GM23248 (cell line): Measurements from ENCODE around the gene C1orf116. TPM values are rescaled to one million over a fixed set of nuclear protein-coding genes. Genes with fewer than 3 reads are reported as not detected.

Experiments used
- DNase-seq: peaks from one replicate; pipeline ENCODE4 v3.0.0-alpha.2; 2015
- H2AFZ ChIP-seq: fragments of 200-600 bp; sonication (generic); 2 replicates; pipeline ENCODE4 v1.6.1; 2016; ENCODE audit warnings: antibody characterized with exemption
- H3F3A ChIP-seq: fragments of 200-600 bp; sonication (generic); 2 replicates; pipeline ENCODE4 v1.6.1; 2016; ENCODE audit warnings: mild to moderate bottlenecking, antibody characterized with exemption, mixed run types; ENCODE audit not compliant: insufficient read depth
- H3K27ac ChIP-seq: fragments of 200-600 bp; sonication (generic); 2 replicates; pipeline ENCODE4 v1.5.1; 2016; ENCODE audit warnings: mild to moderate bottlenecking
- H3K27me3 ChIP-seq: fragments of 200-600 bp; sonication (generic); replicated peaks from 2 replicates; pipeline ENCODE4 v1.6.1; 2016; ENCODE audit warnings: mild to moderate bottlenecking; ENCODE audit not compliant: insufficient read depth
- H3K36me3 ChIP-seq: fragments of 200-600 bp; sonication (generic); 2 replicates; pipeline ENCODE4 v1.6.1; 2016; ENCODE audit warnings: low read depth, mild to moderate bottlenecking
- H3K4me1 ChIP-seq: fragments of 200-600 bp; sonication (generic); 2 replicates; pipeline ENCODE4 v1.6.1; 2016; ENCODE audit warnings: mild to moderate bottlenecking; ENCODE audit not compliant: insufficient read depth
- H3K4me2 ChIP-seq: fragments of 200-600 bp; sonication (generic); one replicate; pipeline ENCODE4 v1.6.1; 2016; ENCODE audit warnings: mild to moderate bottlenecking; ENCODE audit not compliant: unreplicated experiment
- H3K4me3 ChIP-seq: fragments of 200-600 bp; sonication (generic); 2 replicates; pipeline ENCODE4 v1.5.1; 2016; ENCODE audit warnings: mild to moderate bottlenecking
- H3K79me2 ChIP-seq: fragments of 200-600 bp; sonication (generic); 2 replicates; pipeline ENCODE4 v1.6.1; 2016; ENCODE audit warnings: mild to moderate bottlenecking; ENCODE audit not compliant: insufficient read depth
- H3K9ac ChIP-seq: fragments of 200-600 bp; sonication (generic); 2 replicates; pipeline ENCODE4 v1.6.1; 2016; ENCODE audit warnings: mild to moderate bottlenecking
- H3K9me2 ChIP-seq: fragments of 200-600 bp; sonication (generic); 2 replicates; pipeline ENCODE4 v1.6.1; 2016; ENCODE audit warnings: mixed run types, mild to moderate bottlenecking, moderate library complexity; ENCODE audit not compliant: insufficient read depth
- H3K9me3 ChIP-seq: fragments of 200-600 bp; sonication (generic); one replicate; pipeline ENCODE4 v1.6.1; 2017; ENCODE audit warnings: low read depth
- H4K20me1 ChIP-seq: fragments of 200-600 bp; sonication (generic); 2 replicates; pipeline ENCODE4 v1.6.0; 2016; ENCODE audit not compliant: insufficient read depth
- EZH2 ChIP-seq: fragments of 200-600 bp; sonication (generic); IDR thresholded peaks from 2 replicates; pipeline ENCODE4 v1.6.1; 2018; ENCODE audit warnings: antibody characterized with exemption, mild to moderate bottlenecking; ENCODE audit not compliant: insufficient read depth, poor library complexity, severe bottlenecking
- EZH2phosphoT487 ChIP-seq: fragments of 200-600 bp; sonication (generic); IDR thresholded peaks from 2 replicates; pipeline ENCODE4 v1.6.1; 2018; ENCODE audit warnings: antibody characterized with exemption, moderate library complexity, mild to moderate bottlenecking, low read depth; ENCODE audit not compliant: insufficient read depth
- WGBS, 2 experiments: methylation state at CpG; one replicate each; pipeline ENCODE4 v1.1.6; 2015 to 2017; ENCODE audit warnings: low lambda C conversion rate in 2 of 2, low coverage in 1 of 2; ENCODE audit errors: missing lambda C conversion rate in 2 of 2; 5-methylcytosine and 5-hydroxymethylcytosine counted together
- in situ Hi-C: fragments of 300-500 bp; cut with MboI; formaldehyde crosslinking; loops from 2 replicates; pipeline ENCODE4 v1.15.0; 2020
- polyA plus RNA-seq: library from polyadenylated mRNA; unstranded; fragments of >200 nt; fragmentation: Nextera tagmentation; extraction: Ambion mirVana; gene quantifications from 2 replicates; pipeline ENCODE4 v1.2.1, GENCODE V29; 2016
- total RNA-seq: library from RNA; depleted of rRNA; stranded (reverse); fragments of >200 nt; shearing (Covaris generic); gene quantifications from 2 replicates; pipeline ENCODE4 v1.2.3, GENCODE V29; 2014

C1orf116 gene
- total and polyA plus RNA-seq, 2 experiments from 2014 or later, result not detected

GRCh38 chr1:207034208-207034607 is 1.7 kb upstream of the C1orf116 start:
- Histone ChIP-seq H3K9me2 (no peaks in the 10 kb centered on the region), H3K79me2 (no peaks in the 10 kb centered on the region), H2AFZ (no peak overlapping the region), H3K36me3 (no peaks in the 10 kb centered on the region), H4K20me1 (no peaks in the 10 kb centered on the region), H3K9me3 (no peaks in the 10 kb centered on the region), H3K27me3 (no peaks in the 10 kb centered on the region), H3K27ac (no peak overlapping the region), H3K9ac (no peak overlapping the region), H3K4me3 (no peak overlapping the region), H3K4me1 (peaks cover 22% of the 10 kb centered on the region), H3F3A (peaks cover 16% of the 10 kb centered on the region), H3K4me2 (no peak overlapping the region)
- 44 to 51% methylated on average over 1 of the region's 1 CpG for WGBS, 2 experiments
- in situ Hi-C loops, result no loop called here
- peak; percentile 10 for DNase-seq
- TF ChIP-seq EZH2 (no peak), EZH2phosphoT487 (no peak)

GRCh38 chr1:207033302-207033701 is 746 bp upstream of the C1orf116 start:
- TF ChIP-seq EZH2phosphoT487 (no peak), EZH2 (no peak)
- Histone ChIP-seq H3F3A (peaks cover 16% of the 10 kb centered on the region), H3K4me3 (no peak overlapping the region), H3K9me3 (no peaks in the 10 kb centered on the region), H2AFZ (no peak overlapping the region), H3K79me2 (no peaks in the 10 kb centered on the region), H3K36me3 (no peaks in the 10 kb centered on the region), H3K4me1 (peaks cover 22% of the 10 kb centered on the region), H3K27ac (no peak overlapping the region), H3K27me3 (no peaks in the 10 kb centered on the region), H3K9ac (no peak overlapping the region), H3K4me2 (no peak overlapping the region), H3K9me2 (no peaks in the 10 kb centered on the region), H4K20me1 (no peaks in the 10 kb centered on the region)
- 58 to 67% methylated on average over 2 of the region's 2 CpGs for WGBS, 2 experiments
- in situ Hi-C loops, result no loop called here
- no peak for DNase-seq

GRCh38 chr1:207031632-207032264 is 808 bp downstream of the C1orf116 start:
- Histone ChIP-seq H3F3A (peaks cover 16% of the 10 kb centered on the region), H3K4me1 (peaks cover 28% of the 10 kb centered on the region), H3K9me3 (no peaks in the 10 kb centered on the region), H3K4me3 (no peak overlapping the region), H3K27ac (no peak overlapping the region), H4K20me1 (no peaks in the 10 kb centered on the region), H3K9ac (no peak overlapping the region), H3K27me3 (no peaks in the 10 kb centered on the region), H3K36me3 (no peaks in the 10 kb centered on the region), H3K79me2 (no peaks in the 10 kb centered on the region), H2AFZ (no peak overlapping the region), H3K4me2 (no peak overlapping the region), H3K9me2 (no peaks in the 10 kb centered on the region)
- no peak for DNase-seq
- in situ Hi-C loops, result no loop called here
- no peak for TF ChIP-seq EZH2phosphoT487
- TF ChIP-seq EZH2, result no peak
- WGBS, 2 experiments, result 84 to 87% methylated on average over 7 of the region's 7 CpGs

- Histone ChIP-seq H3K4me1 (peaks cover 31% of the 10 kb centered on the region), H3K4me2 (no peak overlapping the region), H3F3A (peaks cover 23% of the 10 kb centered on the region), H3K4me3 (no peak overlapping the region), H3K9me2 (no peaks in the 10 kb centered on the region), H3K36me3 (no peaks in the 10 kb centered on the region), H4K20me1 (no peaks in the 10 kb centered on the region), H3K27me3 (no peaks in the 10 kb centered on the region), H3K9me3 (no peaks in the 10 kb centered on the region), H3K9ac (no peak overlapping the region), H3K79me2 (no peaks in the 10 kb centered on the region), H2AFZ (no peak overlapping the region), H3K27ac (no peak overlapping the region)
- in situ Hi-C loops, result no loop called here
- 5 to 17% methylated on average over 1 of the region's 1 CpG for WGBS, 2 experiments
- TF ChIP-seq EZH2phosphoT487 (no peak), EZH2 (no peak)
- DNase-seq, result no peak
These were observed 1.5 kb downstream of the C1orf116 start for GRCh38 chr1:207031016-207031415.

GRCh38 chr1:207030522-207031009 is 2.0 kb downstream of the C1orf116 start:
- no peak overlapping the region for H3K4me2 ChIP-seq
- in situ Hi-C loops, result no loop called here
- DNase-seq, result no peak

More at GRCh38 chr1:207030522-207031009, 2.0 kb downstream of the C1orf116 start:
- H3F3A ChIP-seq, result peaks cover 26% of the 10 kb centered on the region
- no peak overlapping the region for H2AFZ ChIP-seq
- H3K27me3 ChIP-seq, result no peaks in the 10 kb centered on the region
- H3K36me3 ChIP-seq, result no peaks in the 10 kb centered on the region
- no peaks in the 10 kb centered on the region for H3K79me2 ChIP-seq
- H4K20me1 ChIP-seq, result no peaks in the 10 kb centered on the region
- H3K27ac ChIP-seq, result no peak overlapping the region
- no peak overlapping the region for H3K4me3 ChIP-seq
- H3K9me2 ChIP-seq, result no peaks in the 10 kb centered on the region
- peaks cover 31% of the 10 kb centered on the region for H3K4me1 ChIP-seq
- H3K9ac ChIP-seq, result no peak overlapping the region
- WGBS, 2 experiments, result 93 to 97% methylated on average over 5 of the region's 5 CpGs
- H3K9me3 ChIP-seq, result no peaks in the 10 kb centered on the region
- TF ChIP-seq EZH2phosphoT487, result no peak
- no peak for TF ChIP-seq EZH2
